ENCODE measurements around the gene MORF4L1.
A peak's percentile ranks its signal among the peaks of the same experiment; 100 is the strongest.
"Not testable (repeated sequence)": the region's sequence is repeated elsewhere in the genome, so short reads cannot be mapped to it uniquely, and the experiment has no call there.

Gene MORF4L1

DNA sequence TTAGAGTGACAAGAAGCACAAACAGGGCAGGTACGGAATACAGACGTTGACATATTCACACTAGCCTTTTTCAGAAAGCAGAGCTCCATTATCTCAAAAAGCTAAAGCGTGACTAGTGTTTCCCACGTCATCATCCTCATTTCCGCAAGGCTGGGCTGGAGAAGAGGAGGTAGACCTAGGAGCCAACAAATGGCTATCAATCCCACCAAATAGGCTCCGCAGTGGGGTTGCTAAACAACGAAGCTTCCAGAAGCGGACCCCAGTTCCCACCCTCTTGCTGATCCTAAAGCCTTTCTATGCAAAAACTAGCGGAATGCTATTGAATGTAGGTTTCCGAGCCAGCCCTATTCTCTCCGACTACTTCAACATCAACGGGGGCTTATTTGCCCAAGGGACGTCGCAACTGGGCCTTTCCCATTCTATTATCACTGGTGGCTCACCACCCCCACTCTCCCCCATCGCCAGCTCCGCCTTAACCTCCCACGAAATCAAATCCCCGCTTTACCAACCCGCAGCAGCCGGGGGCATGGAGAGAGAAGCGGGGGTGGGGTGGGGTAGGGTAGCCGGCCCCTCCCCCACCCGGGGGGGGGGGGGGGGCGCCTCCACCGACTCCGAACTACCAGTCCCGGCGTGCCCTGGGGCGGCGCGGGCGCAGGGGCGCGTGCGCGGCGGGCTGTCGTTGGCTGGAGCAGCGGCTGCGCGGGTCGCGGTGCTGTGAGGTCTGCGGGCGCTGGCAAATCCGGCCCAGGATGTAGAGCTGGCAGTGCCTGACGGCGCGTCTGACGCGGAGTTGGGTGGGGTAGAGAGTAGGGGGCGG, at the start of gene MORF4L1:
Gene MORF4L1, plus strand, starts transcription at position 736 of the 817 bp plus-strand sequence. CDS start 128 bp downstream, outside the sequence.
- peak; percentile 97 for DNase-seq

GRCh38 chr15:78828920-78829319, 43.8 kb upstream of the MORF4L1 start:
- no peak for DNase-seq

DNA sequence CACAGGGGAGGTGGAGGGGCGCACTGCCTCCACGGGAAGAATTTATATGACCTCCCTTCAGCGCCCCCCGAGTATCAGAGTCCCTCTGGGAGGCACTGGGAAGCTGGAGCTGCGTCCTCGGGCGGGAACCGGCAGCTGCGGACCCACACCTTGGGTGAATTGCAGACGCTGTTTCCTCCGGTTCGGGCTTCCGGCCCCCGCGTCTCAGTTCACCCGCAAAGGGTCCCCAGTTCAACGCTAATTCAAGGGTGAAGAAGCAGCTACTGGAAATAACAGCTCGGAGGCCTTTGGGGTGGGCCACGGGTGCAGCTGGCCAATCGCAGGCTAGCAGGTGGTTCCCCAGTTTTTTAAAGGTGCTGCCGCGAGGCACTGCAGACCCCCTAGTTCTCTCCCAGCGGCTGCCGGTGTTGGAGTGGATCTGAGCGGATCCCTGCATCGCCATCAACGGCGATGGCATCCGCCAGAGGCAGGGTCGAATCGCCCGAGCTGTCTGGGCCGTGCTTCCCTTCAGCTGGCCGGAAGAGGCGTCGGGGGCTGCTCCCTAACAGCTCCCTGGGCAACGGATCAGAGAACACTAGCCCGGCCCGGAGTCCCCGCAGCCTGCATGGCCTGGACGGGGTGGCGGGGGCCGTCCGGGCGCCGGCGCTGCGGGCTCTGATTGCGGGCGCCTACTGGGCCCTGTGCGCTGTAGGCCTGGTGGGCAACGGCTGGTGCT, 42.0 kb upstream of the MORF4L1 start:
- no peak for DNase-seq

- no peak for DNase-seq
These were observed 41.2 kb upstream of the MORF4L1 start for GRCh38 chr15:78831229-78832207.

DNA sequence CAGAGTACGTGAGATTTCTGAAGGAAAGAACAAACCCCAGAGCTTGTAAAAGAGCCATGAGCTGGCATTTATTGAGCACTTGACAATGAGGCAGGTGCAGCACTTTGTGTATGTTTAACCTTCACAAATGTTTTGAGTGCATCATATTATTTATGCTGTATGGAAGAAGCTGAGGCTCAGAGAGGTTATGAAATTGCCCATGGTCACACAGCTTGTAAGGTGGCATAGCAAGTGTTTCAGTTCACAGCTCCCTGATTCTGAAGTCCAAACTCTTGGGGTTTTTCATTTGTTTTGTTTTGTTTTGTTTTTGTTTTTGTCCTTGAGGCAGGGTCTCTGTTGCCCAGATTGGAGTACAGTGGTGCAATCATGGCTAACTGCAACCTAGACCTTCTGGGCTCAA, 36.4 kb upstream of the MORF4L1 start:
- DNase-seq = no peak

DNA sequence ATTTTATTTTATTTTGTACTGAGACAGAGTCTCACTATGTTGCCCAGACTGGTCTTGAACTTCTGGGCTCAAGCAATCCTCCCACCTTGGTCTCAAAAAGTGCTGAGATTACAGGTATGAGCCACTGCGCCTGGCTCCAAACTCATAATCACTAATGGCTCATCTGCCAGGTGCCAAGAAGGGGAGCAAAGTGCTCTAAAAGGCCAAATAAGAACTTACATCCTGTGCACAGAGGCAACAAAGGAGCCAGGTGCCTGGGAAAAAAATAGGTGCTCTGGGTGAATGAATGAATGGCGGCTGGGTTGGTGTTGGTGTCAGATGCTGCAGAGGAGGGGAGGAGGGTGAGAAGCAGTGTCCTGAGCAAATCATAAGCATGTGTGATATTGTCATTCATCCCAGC, 35.6 kb upstream of the MORF4L1 start:
- no peak for DNase-seq

- no peak for DNase-seq
These were observed 35.1 kb upstream of the MORF4L1 start for GRCh38 chr15:78837543-78837942.

DNA sequence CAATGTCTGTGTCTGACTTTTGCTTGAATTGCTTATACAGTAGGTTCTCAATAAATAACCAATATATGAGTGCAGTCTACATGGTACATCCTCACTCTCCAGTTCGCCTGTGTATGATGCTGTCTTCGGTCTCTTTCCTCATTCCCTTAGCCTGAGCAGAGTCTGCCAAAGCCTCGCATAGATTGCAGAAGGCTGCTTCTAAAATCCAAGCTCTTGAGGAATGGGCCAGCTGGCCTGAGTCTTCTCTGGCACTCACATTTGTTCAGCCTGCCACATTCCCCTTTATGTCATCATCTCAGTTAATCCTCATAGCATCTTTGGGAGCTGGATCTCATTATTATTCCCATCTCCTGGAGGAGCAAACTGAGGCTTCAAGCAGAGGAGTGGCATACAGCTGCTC, 34.2 kb upstream of the MORF4L1 start:
- peak; percentile 32 for DNase-seq

DNA sequence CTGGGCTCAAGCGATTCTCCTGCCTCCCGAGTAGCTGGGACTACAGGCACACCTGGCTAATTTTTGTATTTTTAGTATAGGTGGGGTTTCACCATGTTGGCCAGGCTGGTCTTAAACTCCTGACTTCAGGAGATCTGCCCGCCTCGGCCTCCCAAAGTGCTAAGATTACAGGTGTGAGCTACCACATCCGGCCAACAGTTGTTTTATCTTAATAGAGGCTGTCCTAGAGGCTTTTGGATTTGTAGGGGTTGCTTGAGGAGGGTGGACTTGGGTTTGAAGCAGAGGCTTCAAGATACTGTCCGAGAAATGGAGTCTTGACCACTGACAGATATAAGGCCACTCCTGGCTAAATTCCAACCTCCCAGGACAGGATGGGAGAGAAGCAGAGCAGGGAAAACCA, 33.5 kb upstream of the MORF4L1 start:
- not testable (repeated sequence) for DNase-seq

DNA sequence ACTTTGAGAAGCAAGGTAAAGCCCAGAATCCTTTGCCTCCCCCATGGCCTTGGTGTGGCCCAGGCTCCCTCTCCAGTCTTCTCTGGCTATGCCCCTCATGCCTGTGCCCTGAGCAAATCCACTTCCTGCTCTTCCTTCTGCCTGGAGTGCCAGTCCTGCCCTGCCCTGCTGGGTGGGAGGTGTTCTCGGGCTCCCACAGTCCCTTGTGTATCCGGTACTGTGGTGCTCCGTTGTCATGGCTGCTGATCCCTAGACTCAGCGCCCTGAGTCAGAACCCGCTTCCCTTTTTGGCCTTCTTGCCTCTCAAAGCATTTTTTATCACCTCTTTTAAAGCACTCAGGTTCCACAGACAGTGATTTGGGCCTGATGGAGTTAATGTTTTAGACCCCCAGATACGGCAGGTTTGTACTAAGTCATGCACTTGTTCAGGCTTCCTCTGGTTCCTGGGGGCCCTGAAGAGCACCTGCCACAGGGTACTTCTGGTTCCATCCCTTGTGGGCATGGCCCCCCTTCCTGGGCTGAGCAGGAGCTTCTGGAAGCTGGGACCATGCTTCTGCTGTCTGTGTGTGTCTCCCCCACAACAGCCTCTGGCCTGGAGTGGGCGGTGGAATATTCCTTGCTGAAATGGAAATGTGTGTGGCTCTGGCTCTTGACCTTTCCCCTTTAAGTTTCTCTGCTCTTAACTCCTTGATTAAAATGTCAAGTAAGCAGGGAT, 31.9 kb upstream of the MORF4L1 start:
- DNase-seq = no peak

DNA sequence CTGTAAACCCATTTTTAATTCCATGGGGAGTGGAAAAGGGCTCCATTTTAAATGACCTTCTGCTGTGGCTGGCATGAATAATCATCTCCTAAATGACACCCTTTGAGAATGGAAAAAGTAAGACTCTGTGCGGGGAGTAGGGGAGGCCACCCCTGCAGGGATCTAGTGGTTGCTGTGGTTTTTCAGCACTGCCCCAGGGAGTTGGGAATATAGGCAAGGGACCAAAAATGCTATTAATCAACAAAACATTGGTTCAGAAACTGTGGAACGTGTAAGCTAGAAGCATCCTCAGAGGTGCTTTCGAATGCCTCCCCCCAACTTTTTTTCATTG, 31.3 kb upstream of the MORF4L1 start:
- DNase-seq = peak; percentile 49

DNA sequence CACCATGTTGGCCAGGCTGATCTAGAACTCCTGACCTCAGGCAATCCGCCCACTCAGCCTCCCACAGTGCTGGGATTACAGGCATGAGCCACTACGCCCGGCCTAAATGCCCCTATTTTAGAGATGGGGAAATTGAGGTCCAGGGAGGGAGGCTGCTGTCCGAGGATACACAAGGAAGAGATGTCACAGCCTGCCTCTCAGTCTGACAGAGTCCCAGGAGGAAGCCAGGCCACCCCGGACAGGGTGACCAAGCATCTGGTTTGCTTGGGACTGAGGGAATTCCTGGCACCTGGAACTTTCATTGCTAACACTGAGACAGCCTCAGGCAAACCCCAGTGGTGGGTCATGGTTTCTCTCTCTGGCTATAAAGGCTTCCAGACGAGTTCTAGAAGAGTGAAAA, 30.8 kb upstream of the MORF4L1 start:
- DNase-seq = no peak

DNA sequence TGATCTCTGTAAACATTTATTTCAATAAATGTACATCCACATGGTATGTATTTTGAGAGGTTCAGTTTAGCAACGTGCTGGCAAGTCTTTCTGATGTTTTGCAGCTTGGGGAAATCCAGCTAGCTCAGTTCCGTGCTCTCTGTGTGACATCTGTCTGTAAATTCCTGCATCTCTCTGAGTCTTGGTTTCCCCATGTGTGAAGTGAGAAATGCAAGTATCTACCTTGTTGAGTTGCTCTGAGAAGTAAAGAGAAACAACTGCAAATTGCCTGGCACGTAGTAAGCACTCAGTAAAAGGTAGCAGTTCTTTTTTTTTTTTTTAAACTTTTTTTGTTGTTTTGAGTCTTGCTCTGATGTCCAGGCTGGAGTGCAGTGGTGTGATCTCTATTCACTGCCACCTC, 30.2 kb upstream of the MORF4L1 start:
- DNase-seq = no peak

DNA sequence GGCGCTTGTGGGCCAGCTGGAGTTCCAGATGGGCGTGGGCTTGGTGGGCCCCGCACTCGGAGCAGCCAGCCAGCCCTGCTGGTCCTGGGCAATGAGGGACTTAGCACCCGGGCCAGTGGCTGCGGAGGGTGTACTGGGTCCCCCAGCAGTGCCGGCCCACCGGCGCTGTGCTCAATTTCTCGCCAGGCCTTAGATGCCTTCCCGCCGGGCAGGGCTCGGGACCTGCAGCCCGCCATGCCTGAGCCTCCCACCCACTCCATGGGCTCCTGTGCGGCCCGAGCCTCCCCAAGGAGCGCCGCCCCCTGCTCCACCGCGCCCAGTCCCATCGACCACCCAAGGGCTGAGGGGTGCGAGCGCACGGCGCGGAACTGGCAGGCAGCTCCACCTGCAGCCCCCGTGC, 25.8 kb upstream of the MORF4L1 start:
- DNase-seq = not testable (repeated sequence)

DNA sequence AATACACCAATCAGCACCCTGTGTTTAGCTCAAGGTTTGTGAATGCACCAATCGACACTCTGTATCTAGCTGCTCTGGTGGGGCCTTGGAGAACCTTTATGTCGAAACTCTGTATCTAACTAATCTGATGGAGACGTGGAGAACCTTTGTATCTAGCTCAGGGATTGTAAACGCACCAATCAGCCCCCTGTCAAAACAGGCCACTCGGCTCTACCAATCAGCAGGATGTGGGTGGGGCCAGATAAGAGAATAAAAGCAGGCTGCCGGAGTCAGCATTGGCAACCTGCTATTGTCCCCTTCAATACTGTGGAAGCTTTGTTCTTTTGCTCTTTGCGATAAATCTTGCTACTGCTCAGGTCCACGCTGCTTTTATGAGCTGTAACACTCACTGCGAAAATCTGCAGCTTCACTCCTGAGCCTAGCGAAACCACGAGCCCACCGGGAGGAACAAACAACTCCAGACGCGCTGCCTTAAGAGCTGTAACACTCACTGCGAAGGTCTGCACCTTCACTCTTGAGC, 25.2 kb upstream of the MORF4L1 start:
- DNase-seq = not testable (repeated sequence)

- DNase-seq = no peak
These were observed 22.3 kb upstream of the MORF4L1 start for GRCh38 chr15:78850352-78850751.

- DNase-seq = no peak
These were observed 21.5 kb upstream of the MORF4L1 start for GRCh38 chr15:78850941-78851755.

- no peak for DNase-seq
These were observed 19.2 kb upstream of the MORF4L1 start for GRCh38 chr15:78853500-78853899.

DNA sequence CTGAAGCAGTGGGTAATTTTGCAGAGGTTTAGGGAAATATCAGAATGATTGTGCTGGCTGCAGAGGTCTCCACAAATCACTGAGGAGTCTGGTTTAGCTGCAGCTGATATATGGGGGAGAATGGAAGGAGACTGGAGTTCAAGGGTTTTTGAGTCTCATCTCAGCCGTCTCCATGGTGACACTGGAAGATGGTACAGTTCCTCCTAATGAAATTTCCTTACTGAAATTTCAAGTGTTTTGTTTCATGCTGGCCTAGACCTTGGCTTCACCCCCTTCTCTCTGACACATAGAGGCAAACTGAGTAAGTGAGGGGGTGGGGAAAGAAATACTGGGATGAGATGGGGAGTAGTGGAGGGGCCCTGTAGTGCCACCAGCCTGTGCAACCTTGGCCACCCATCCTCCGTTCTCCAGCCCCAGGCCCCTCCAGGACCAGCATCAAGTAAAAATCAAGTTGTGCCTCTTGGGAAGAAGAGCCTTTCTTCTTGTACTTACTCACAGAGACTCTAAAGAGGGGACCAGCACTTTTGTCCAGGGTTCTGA, 17.8 kb upstream of the MORF4L1 start:
- DNase-seq = no peak

- DNase-seq = peak; percentile 91
These were observed 16.9 kb upstream of the MORF4L1 start for GRCh38 chr15:78855746-78856145.

Measured in fibroblast of upper back skin (primary cell).